Neuronal stem cell (in vitro differentiated cells): ENCODE measurements around the gene SEMA3F.

Experiments
- DNase-seq: peaks from one replicate; pipeline ENCODE4 v3.0.0-alpha.2; 2013; ENCODE audit warnings: low spot score
- H2AFZ ChIP-seq: one replicate; pipeline ENCODE4 v1.6.1; 2013; ENCODE audit warnings: mild to moderate bottlenecking, low read length, inconsistent platforms
- H2AK5ac ChIP-seq: 2 replicates; pipeline ENCODE4 v1.6.1; 2013; ENCODE audit warnings: low read depth, mild to moderate bottlenecking, inconsistent platforms, low read length, moderate library complexity, mixed read lengths
- H2BK120ac ChIP-seq: 2 replicates; pipeline ENCODE4 v1.6.1; 2013; ENCODE audit warnings: low read depth, mild to moderate bottlenecking, inconsistent platforms, low read length, moderate library complexity, mixed read lengths
- H2BK12ac ChIP-seq: one replicate; pipeline ENCODE4 v1.6.1; 2013; ENCODE audit warnings: low read length, inconsistent platforms
- H2BK15ac ChIP-seq: 2 replicates; pipeline ENCODE4 v1.6.1; 2013; ENCODE audit warnings: mild to moderate bottlenecking, low read length, inconsistent platforms, mixed read lengths
- H2BK5ac ChIP-seq: one replicate; pipeline ENCODE4 v1.6.1; 2013; ENCODE audit warnings: inconsistent platforms, mild to moderate bottlenecking, low read length, moderate library complexity
- H3K14ac ChIP-seq: one replicate; pipeline ENCODE4 v1.6.1; 2013; ENCODE audit warnings: low read length, inconsistent platforms
- H3K18ac ChIP-seq: 2 replicates; pipeline ENCODE4 v1.6.1; 2013; ENCODE audit warnings: low read length, inconsistent platforms
- H3K23ac ChIP-seq: 2 replicates; pipeline ENCODE4 v1.6.1; 2013; ENCODE audit warnings: low read depth, mild to moderate bottlenecking, mixed read lengths, low read length, inconsistent platforms; ENCODE audit not compliant: poor library complexity
- H3K27ac ChIP-seq: replicated peaks from 3 replicates; pipeline ENCODE4 v1.5.1; 2013; ENCODE audit warnings: low read length, inconsistent platforms
- H3K27me3 ChIP-seq, 3 experiments: 2 replicates each; pipeline ENCODE4 v1.6.1; 2013; ENCODE audit warnings: low read length in 3 of 3, mild to moderate bottlenecking in 2 of 3, inconsistent platforms in 1 of 3, low read depth in 1 of 3, mixed read lengths in 1 of 3, moderate library complexity in 1 of 3; ENCODE audit not compliant: control insufficient read depth in 3 of 3, insufficient read depth in 3 of 3
- H3K36me3 ChIP-seq, 2 donors: replicated peaks in 1 of 2; 2 replicates each; pipeline ENCODE4 v1.6.1; 2013; ENCODE audit warnings: low read length in 2 of 2; ENCODE audit not compliant: control insufficient read depth in 2 of 2, insufficient read depth in 2 of 2
- H3K4ac ChIP-seq: 2 replicates; pipeline ENCODE4 v1.6.1; 2013; ENCODE audit warnings: inconsistent platforms, mild to moderate bottlenecking, low read length, moderate library complexity
- H3K4me1 ChIP-seq, 2 donors: 1 replicate in 1 of 2; 2 replicates in 1 of 2; pipeline ENCODE4 v1.6.1; 2013; ENCODE audit warnings: low read length in 2 of 2, low read depth in 1 of 2; ENCODE audit not compliant: control insufficient read depth in 2 of 2, insufficient read depth in 1 of 2
- H3K4me2 ChIP-seq: one replicate; pipeline ENCODE4 v1.6.1; 2013; ENCODE audit warnings: mild to moderate bottlenecking, low read length, inconsistent platforms; ENCODE audit not compliant: insufficient read depth, poor library complexity, severe bottlenecking
- H3K4me3 ChIP-seq, 2 donors: 2 replicates each; pipeline ENCODE4 v1.5.1; 2013; ENCODE audit warnings: low read length in 2 of 2, mild to moderate bottlenecking in 2 of 2, inconsistent platforms in 1 of 2, moderate library complexity in 1 of 2
- H3K79me1 ChIP-seq: one replicate; pipeline ENCODE4 v1.6.1; 2013; ENCODE audit warnings: low read depth, mild to moderate bottlenecking, inconsistent platforms, low read length, moderate library complexity
- H3K9ac ChIP-seq: one replicate; pipeline ENCODE4 v1.6.1; 2013; ENCODE audit warnings: mild to moderate bottlenecking, low read depth, low read length, inconsistent platforms; ENCODE audit not compliant: poor library complexity
- H3K9me3 ChIP-seq, 2 donors: replicated peaks in 1 of 2; 2 replicates each; pipeline versions ENCODE3 to v1.6.1; 2013; ENCODE audit warnings: low read length in 2 of 2, mild to moderate bottlenecking in 2 of 2, inconsistent platforms in 1 of 2, low read depth in 1 of 2, mixed read lengths in 1 of 2, moderate library complexity in 1 of 2; ENCODE audit not compliant: control insufficient read depth in 2 of 2, insufficient read depth in 1 of 2
- H4K8ac ChIP-seq: one replicate; pipeline ENCODE4 v1.6.1; 2013; ENCODE audit warnings: low read depth, mild to moderate bottlenecking, inconsistent platforms, low read length, moderate library complexity
- H4K91ac ChIP-seq: one replicate; pipeline ENCODE4 v1.6.1; 2013; ENCODE audit warnings: low read length, low read depth, mild to moderate bottlenecking, inconsistent platforms; ENCODE audit not compliant: poor library complexity
- WGBS, 2 donors: extraction: QIAGEN DNeasy Blood & Tissue Kit; methylation state at CpG; one replicate each; pipeline ENCODE4 v1.1.7; 2013; ENCODE audit warnings: missing lambda C conversion rate in 2 of 2, mixed read lengths in 1 of 2; ENCODE audit not compliant: insufficient read length in 2 of 2, insufficient replicate concordance in 1 of 2; ENCODE audit errors: extremely low coverage in 2 of 2; 5-methylcytosine and 5-hydroxymethylcytosine counted together

Gene SEMA3F

DNA sequence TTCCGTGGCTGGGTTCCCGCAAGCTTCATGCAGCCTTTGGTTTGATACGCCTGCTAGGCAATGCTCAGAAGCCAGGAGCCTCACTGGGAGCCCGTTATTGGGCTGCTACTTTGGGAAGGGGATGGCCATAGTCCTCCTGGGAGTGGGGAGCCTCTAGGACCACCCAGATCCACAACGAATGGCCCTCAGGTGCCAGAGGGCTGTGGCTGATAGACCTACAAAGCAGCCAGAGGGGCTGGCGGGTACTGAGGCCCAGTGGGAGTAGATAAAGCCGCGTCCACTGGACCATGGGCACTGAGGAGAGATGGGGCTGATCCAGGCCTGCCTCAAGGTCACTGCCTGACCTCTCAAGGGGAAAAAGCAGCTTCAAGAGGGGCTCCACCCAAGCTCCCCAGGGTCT is 37.0 kb downstream of the SEMA3F start:
- Histone ChIP-seq H3K18ac (peak overlapping the region; percentile 75), H3K23ac (no peak overlapping the region), H2AFZ (no peak overlapping the region), H4K91ac (peak overlapping the region; percentile 31), H3K4me1 (peaks cover 0 to 10% of the 10 kb centered on the region in 2 donors), H2AK5ac (peak overlapping the region; percentile 82), H3K27ac (no peak overlapping the region), H2BK5ac (peak overlapping the region; percentile 85), H4K8ac (no peak overlapping the region), H3K4me2 (no peak overlapping the region), H3K9me3 (no peaks in the 10 kb centered on the region), H3K14ac (no peak overlapping the region), H3K9ac (no peak overlapping the region), H3K36me3 (peaks cover 0 to 5% of the 10 kb centered on the region in 2 donors), H3K79me1 (peaks cover 3% of the 10 kb centered on the region), H2BK12ac (peak overlapping the region; percentile 98), H2BK15ac (peak overlapping the region; percentile 99), H3K27me3 (peaks cover 0 to 44% (median 3%) of the 10 kb centered on the region in 3 experiments), H3K4me3 (no peak overlapping the region), H3K4ac (no peak overlapping the region), H2BK120ac (peak overlapping the region; percentile 93)
- DNase-seq: no peak
- no CpG with 5 or more reads among the region's 8 CpGs for WGBS, 2 donors

DNA sequence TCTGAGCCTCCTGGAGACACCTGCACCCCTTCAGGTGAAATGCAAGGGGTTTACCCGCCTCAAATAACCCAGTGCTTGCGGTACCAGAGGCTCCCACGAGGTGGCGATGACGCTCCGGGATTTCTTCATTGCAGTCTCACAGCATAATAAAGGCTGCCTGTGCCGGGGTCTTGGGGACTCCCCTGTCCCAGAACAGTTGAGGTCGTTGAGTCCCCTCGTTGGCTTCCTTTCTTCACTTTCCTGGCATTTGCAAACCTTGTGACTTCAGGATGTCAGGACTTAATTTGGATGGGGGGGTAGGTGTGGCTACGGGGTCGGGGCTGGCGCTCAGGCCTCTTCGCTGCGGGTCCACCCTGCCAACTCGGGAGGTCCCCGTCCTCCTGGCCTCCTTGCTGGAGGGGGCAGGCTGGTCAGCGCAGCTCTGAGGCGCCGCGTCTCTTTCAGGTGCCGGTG is 37.6 kb downstream of the SEMA3F start:
- peaks cover 0 to 3% of the 10 kb centered on the region in 2 donors for H3K36me3 ChIP-seq
- H4K91ac ChIP-seq: no peak overlapping the region
- H2AFZ ChIP-seq: no peak overlapping the region
- peaks cover 0 to 10% of the 10 kb centered on the region in 2 donors for H3K4me1 ChIP-seq
- H4K8ac ChIP-seq: no peak overlapping the region
- peak overlapping the region; percentile 64 for H2BK120ac ChIP-seq
- peak overlapping the region; percentile 19 for H3K23ac ChIP-seq
- no peak overlapping the region for H3K4ac ChIP-seq
- no CpG with 5 or more reads among the region's 21 CpGs for WGBS, 2 donors
- no peak overlapping the region for H3K27ac ChIP-seq
- peak overlapping the region; percentile 92 for H3K18ac ChIP-seq
- DNase-seq: peak; percentile 80
- peak overlapping the region; percentile 84 for H2BK5ac ChIP-seq
- H3K27me3 ChIP-seq: peaks cover 0 to 44% (median 3%) of the 10 kb centered on the region in 3 experiments
- no peak overlapping the region for H3K4me2 ChIP-seq
- peak overlapping the region; percentile 74 for H3K9ac ChIP-seq
- peak overlapping the region; percentile 89 for H2BK12ac ChIP-seq
- peak overlapping the region; percentile 100 for H2AK5ac ChIP-seq
- H2BK15ac ChIP-seq: peak overlapping the region; percentile 91
- no peaks in the 10 kb centered on the region for H3K9me3 ChIP-seq
- peak overlapping the region; percentile 67 for H3K14ac ChIP-seq
- no peak overlapping the region for H3K4me3 ChIP-seq
- H3K79me1 ChIP-seq: peaks cover 3% of the 10 kb centered on the region

- H2BK12ac ChIP-seq: peak overlapping the region; percentile 89
- no peak overlapping the region for H3K4me2 ChIP-seq
- H3K18ac ChIP-seq: peak overlapping the region; percentile 92
- H2AK5ac ChIP-seq: peak overlapping the region; percentile 100
- no peak overlapping the region for H3K4ac ChIP-seq
- peaks cover 0 to under 1% of the 10 kb centered on the region in 2 donors for H3K36me3 ChIP-seq
- no peak overlapping the region for H3K27ac ChIP-seq
- H3K4me3 ChIP-seq: no peak overlapping the region
- no peaks in the 10 kb centered on the region for H3K9me3 ChIP-seq
- peaks cover 0 to 44% (median 3%) of the 10 kb centered on the region in 3 experiments for H3K27me3 ChIP-seq
- H3K9ac ChIP-seq: peak overlapping the region; percentile 74
- peak overlapping the region; percentile 84 for H2BK5ac ChIP-seq
- H2AFZ ChIP-seq: no peak overlapping the region
- H4K91ac ChIP-seq: no peak overlapping the region
- H3K4me1 ChIP-seq: peaks cover 0 to 10% of the 10 kb centered on the region in 2 donors
- no peak overlapping the region for H4K8ac ChIP-seq
- no CpG with 5 or more reads among the region's 36 CpGs for WGBS, 2 donors
- peak overlapping the region; percentile 64 for H2BK120ac ChIP-seq
- H3K23ac ChIP-seq: no peak overlapping the region
- H2BK15ac ChIP-seq: peak overlapping the region; percentile 91
- H3K14ac ChIP-seq: peak overlapping the region; percentile 67
- peaks cover 3% of the 10 kb centered on the region for H3K79me1 ChIP-seq
- no peak for DNase-seq
These were observed 38.2 kb downstream of the SEMA3F start for GRCh38 chr3:50193286-50193685.

DNA sequence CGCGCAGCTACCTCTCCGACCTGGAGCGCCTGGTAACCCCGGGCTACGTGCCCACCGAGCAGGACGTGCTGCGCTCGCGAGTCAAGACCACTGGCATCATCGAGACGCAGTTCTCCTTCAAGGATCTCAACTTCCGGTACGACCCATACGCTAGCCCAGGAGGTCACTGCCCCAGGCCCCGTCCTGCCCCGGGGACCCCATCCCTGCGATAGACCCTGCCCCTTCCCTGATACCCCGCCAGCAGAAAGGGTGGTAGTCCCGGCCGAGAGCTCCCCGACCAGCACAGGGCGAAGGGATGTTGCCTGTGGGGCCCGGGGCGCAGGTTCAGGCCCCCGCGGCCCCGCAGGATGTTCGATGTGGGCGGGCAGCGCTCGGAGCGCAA is 38.6 kb downstream of the SEMA3F start:
- WGBS, 2 donors: no CpG with 5 or more reads among the region's 34 CpGs
- peak overlapping the region; percentile 91 for H2BK15ac ChIP-seq
- H3K79me1 ChIP-seq: peaks cover 3% of the 10 kb centered on the region

More for the DNA sequence above, 38.6 kb downstream of the SEMA3F start:
- no peak overlapping the region for H2BK120ac ChIP-seq
- peak overlapping the region; percentile 30 for H3K9ac ChIP-seq
- peaks cover 0 to 44% (median 3%) of the 10 kb centered on the region in 3 experiments for H3K27me3 ChIP-seq
- DNase-seq: no peak
- peak overlapping the region; percentile 84 for H2BK5ac ChIP-seq
- H4K91ac ChIP-seq: no peak overlapping the region
- H3K18ac ChIP-seq: peak overlapping the region; percentile 86
- no peak overlapping the region for H3K4ac ChIP-seq
- H2BK12ac ChIP-seq: peak overlapping the region; percentile 97
- H4K8ac ChIP-seq: peak overlapping the region; percentile 19
- no peak overlapping the region for H3K27ac ChIP-seq
- H2AK5ac ChIP-seq: peak overlapping the region; percentile 100
- H3K14ac ChIP-seq: peak overlapping the region; percentile 27
- no peak overlapping the region for H3K4me3 ChIP-seq
- no peaks in the 10 kb centered on the region for H3K36me3 ChIP-seq
- H3K9me3 ChIP-seq: no peaks in the 10 kb centered on the region
- H3K4me1 ChIP-seq: peaks cover 0 to 10% of the 10 kb centered on the region in 2 donors
- peak overlapping the region; percentile 82 for H3K23ac ChIP-seq
- no peak overlapping the region for H3K4me2 ChIP-seq
- no peak overlapping the region for H2AFZ ChIP-seq
